ENCODE measurements around the gene PTP4A1. TPM values are rescaled to one million over a fixed set of nuclear protein-coding genes. Genes with fewer than 3 reads are reported as not detected.

Gene PTP4A1
- total RNA-seq, 1 donor from 2014 or later, result 143 TPM

DNA sequence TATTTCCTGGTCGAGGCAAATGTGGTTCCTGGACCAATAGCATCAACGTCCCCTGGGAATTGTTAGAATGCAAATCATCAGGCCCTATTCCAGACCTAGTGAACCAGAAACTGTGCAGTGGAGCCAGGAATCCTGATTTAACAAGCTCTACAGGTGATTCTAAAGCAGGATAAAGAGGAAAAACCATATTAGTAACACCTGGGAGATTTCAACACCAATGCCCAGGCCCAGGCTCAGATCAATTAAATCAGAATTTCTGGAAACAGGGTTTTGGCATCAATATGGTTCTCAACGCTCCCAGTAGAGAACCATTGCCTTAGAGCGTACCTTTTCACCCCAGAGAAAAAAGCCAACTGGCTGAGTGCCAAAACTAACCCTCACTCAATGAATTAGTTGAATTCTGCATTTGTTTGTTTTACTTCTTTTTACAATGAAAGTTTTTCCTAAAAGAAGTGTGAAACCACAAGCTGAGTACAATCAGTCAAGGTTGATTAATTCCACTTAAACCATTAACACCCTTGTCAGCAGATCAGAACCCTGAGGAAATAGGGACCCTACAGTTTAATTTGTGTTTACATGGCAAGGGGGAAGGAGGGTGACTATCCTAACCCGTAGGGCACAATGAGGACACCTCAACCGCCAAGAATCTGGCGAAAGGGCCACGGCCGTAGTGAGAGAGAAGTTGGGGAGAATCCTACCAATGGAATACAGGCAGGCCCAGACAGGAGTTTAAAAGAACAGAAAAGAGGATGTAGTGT, 34.9 kb upstream of the PTP4A1 start:
- no peak overlapping the region for H3K4me2 ChIP-seq (ENCODE audit: low read length)
- H4K20me1 ChIP-seq (ENCODE audit: insufficient read depth, low read length), result no peaks in the 10 kb centered on the region
- FAIRE-seq, result no peak
- H3K27ac ChIP-seq (ENCODE audit: low read depth, low read length), result no peak overlapping the region
- no peak for DNase-seq (ENCODE audit: low read depth)
- H2AFZ ChIP-seq (ENCODE audit: low read depth, low read length), result no peak overlapping the region
- no peak overlapping the region for H3K4me3 ChIP-seq (ENCODE audit: insufficient read depth, low read depth, low read length)
- Mint-ChIP-seq H3K27me3 (ENCODE audit: low read depth, unreplicated experiment) (no peaks in the 10 kb centered on the region), H3K9me3 (ENCODE audit: unreplicated experiment) (no peaks in the 10 kb centered on the region), H3K27ac (ENCODE audit: unreplicated experiment) (no peak overlapping the region), H3K4me1 (ENCODE audit: low read depth, unreplicated experiment) (no peaks in the 10 kb centered on the region), H3K36me3 (ENCODE audit: low read depth, unreplicated experiment) (no peaks in the 10 kb centered on the region), H3K4me3 (ENCODE audit: unreplicated experiment) (no peak overlapping the region)
- H3K9ac ChIP-seq (ENCODE audit: low read length), result no peak overlapping the region
- no peaks in the 10 kb centered on the region for H3K36me3 ChIP-seq (ENCODE audit: insufficient read depth, low read length)
- no peaks in the 10 kb centered on the region for H3K79me2 ChIP-seq (ENCODE audit: insufficient read depth, low read length)
- no peaks in the 10 kb centered on the region for H3K9me3 ChIP-seq (ENCODE audit: insufficient read depth, low read depth, low read length)
- H3K4me1 ChIP-seq (ENCODE audit: insufficient read depth, low read length), result no peaks in the 10 kb centered on the region
- TF ChIP-seq, protein P1, sequence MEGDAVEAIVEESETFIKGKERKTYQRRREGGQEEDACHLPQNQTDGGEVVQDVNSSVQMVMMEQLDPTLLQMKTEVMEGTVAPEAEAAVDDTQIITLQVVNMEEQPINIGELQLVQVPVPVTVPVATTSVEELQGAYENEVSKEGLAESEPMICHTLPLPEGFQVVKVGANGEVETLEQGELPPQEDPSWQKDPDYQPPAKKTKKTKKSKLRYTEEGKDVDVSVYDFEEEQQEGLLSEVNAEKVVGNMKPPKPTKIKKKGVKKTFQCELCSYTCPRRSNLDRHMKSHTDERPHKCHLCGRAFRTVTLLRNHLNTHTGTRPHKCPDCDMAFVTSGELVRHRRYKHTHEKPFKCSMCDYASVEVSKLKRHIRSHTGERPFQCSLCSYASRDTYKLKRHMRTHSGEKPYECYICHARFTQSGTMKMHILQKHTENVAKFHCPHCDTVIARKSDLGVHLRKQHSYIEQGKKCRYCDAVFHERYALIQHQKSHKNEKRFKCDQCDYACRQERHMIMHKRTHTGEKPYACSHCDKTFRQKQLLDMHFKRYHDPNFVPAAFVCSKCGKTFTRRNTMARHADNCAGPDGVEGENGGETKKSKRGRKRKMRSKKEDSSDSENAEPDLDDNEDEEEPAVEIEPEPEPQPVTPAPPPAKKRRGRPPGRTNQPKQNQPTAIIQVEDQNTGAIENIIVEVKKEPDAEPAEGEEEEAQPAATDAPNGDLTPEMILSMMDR (IDR thresholded peaks at IDR 0.05; ENCODE audit: insufficient read depth, low read depth, low read length), result no peak
- no peak for TF ChIP-seq EZH2 (IDR thresholded peaks at IDR 0.05; ENCODE audit: insufficient read depth, low read length)
- H3K27me3 ChIP-seq (ENCODE audit: insufficient read depth, low read length), result peaks cover 2% of the 10 kb centered on the region

DNA sequence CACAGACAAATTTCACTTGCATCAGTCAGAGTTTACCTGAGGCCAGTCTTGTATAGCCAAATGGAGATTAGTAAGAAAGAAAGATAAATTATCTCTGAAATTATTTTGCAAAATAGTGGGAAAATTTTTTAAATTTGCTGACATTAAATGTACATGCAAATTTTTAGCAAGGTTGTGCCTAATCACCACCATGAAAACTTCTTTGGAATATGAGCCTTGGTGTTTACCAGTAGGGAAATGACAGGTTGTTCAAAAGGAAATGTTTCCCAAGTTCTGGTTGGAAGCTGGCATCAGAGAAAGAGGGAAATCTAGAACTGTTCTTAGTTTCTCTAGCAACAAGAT, 34.4 kb upstream of the PTP4A1 start:
- Mint-ChIP-seq H3K4me3 (ENCODE audit: unreplicated experiment) (no peak overlapping the region), H3K4me1 (ENCODE audit: low read depth, unreplicated experiment) (no peaks in the 10 kb centered on the region), H3K36me3 (ENCODE audit: low read depth, unreplicated experiment) (no peaks in the 10 kb centered on the region), H3K27ac (ENCODE audit: unreplicated experiment) (no peak overlapping the region), H3K27me3 (ENCODE audit: low read depth, unreplicated experiment) (no peaks in the 10 kb centered on the region), H3K9me3 (ENCODE audit: unreplicated experiment) (no peaks in the 10 kb centered on the region)
- no peaks in the 10 kb centered on the region for H3K36me3 ChIP-seq (ENCODE audit: insufficient read depth, low read length)
- no peak for FAIRE-seq
- no peak overlapping the region for H3K27ac ChIP-seq (ENCODE audit: low read depth, low read length)
- H3K4me1 ChIP-seq (ENCODE audit: insufficient read depth, low read length), result no peaks in the 10 kb centered on the region
- H4K20me1 ChIP-seq (ENCODE audit: insufficient read depth, low read length), result no peaks in the 10 kb centered on the region
- no peak for DNase-seq (ENCODE audit: low read depth)
- peaks cover 2% of the 10 kb centered on the region for H3K27me3 ChIP-seq (ENCODE audit: insufficient read depth, low read length)
- no peak overlapping the region for H3K9ac ChIP-seq (ENCODE audit: low read length)
- no peak overlapping the region for H2AFZ ChIP-seq (ENCODE audit: low read depth, low read length)
- no peak overlapping the region for H3K4me3 ChIP-seq (ENCODE audit: insufficient read depth, low read depth, low read length)
- TF ChIP-seq EZH2 (IDR thresholded peaks at IDR 0.05; ENCODE audit: insufficient read depth, low read length), result no peak
- TF ChIP-seq, protein P1 (IDR thresholded peaks at IDR 0.05; ENCODE audit: insufficient read depth, low read depth, low read length), result no peak
- H3K79me2 ChIP-seq (ENCODE audit: insufficient read depth, low read length), result no peaks in the 10 kb centered on the region
- H3K9me3 ChIP-seq (ENCODE audit: insufficient read depth, low read depth, low read length), result no peaks in the 10 kb centered on the region
- no peak overlapping the region for H3K4me2 ChIP-seq (ENCODE audit: low read length)

DNA sequence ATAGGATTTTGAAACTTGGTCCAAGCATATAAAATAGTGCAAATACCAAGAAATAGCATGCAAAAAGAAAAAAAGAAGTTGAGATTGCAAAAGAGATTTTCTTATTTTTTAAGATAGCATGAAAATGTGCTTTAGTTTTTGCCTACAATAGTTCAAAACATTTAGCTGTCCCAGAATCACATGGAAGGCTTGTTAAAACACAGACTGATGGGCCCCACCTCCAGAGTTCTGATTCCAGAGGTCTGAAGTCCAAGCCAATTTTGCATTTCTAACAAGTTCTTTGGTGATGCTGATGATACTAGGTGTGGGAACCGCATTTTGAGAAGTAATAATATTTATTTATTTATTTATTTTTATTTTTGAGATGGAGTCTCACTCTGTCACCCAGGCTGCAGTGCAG, 33.7 kb upstream of the PTP4A1 start:
- Histone ChIP-seq H4K20me1 (ENCODE audit: insufficient read depth, low read length) (no peaks in the 10 kb centered on the region), H3K4me1 (ENCODE audit: insufficient read depth, low read length) (no peaks in the 10 kb centered on the region), H2AFZ (ENCODE audit: low read depth, low read length) (no peak overlapping the region), H3K27me3 (ENCODE audit: insufficient read depth, low read length) (peaks cover 2% of the 10 kb centered on the region), H3K27ac (ENCODE audit: low read depth, low read length) (no peak overlapping the region), H3K36me3 (ENCODE audit: insufficient read depth, low read length) (no peaks in the 10 kb centered on the region), H3K4me3 (ENCODE audit: insufficient read depth, low read depth, low read length) (no peak overlapping the region), H3K4me2 (ENCODE audit: low read length) (no peak overlapping the region), H3K9me3 (ENCODE audit: insufficient read depth, low read depth, low read length) (no peaks in the 10 kb centered on the region), H3K9ac (ENCODE audit: low read length) (no peak overlapping the region), H3K79me2 (ENCODE audit: insufficient read depth, low read length) (no peaks in the 10 kb centered on the region)
- H3K4me1 Mint-ChIP-seq (ENCODE audit: low read depth, unreplicated experiment), result peaks cover 3% of the 10 kb centered on the region
- no peaks in the 10 kb centered on the region for H3K9me3 Mint-ChIP-seq (ENCODE audit: unreplicated experiment)
- no peaks in the 10 kb centered on the region for H3K27me3 Mint-ChIP-seq (ENCODE audit: low read depth, unreplicated experiment)
- DNase-seq (ENCODE audit: low read depth), result no peak
- FAIRE-seq, result no peak
- no peaks in the 10 kb centered on the region for H3K36me3 Mint-ChIP-seq (ENCODE audit: low read depth, unreplicated experiment)
- no peak for TF ChIP-seq EZH2 (IDR thresholded peaks at IDR 0.05; ENCODE audit: insufficient read depth, low read length)
- TF ChIP-seq, protein P1 (IDR thresholded peaks at IDR 0.05; ENCODE audit: insufficient read depth, low read depth, low read length), result no peak
- no peak overlapping the region for H3K27ac Mint-ChIP-seq (ENCODE audit: unreplicated experiment)
- H3K4me3 Mint-ChIP-seq (ENCODE audit: unreplicated experiment), result no peak overlapping the region
